Uterus (tissue), 2 donors: Measurements from ENCODE around the gene TANGO6.

Experiments used
- CTCF ChIP-seq, 4 experiments: fragments of 200-600 bp in 2 of 4; fragments of 450-650 bp in 2 of 4; sonication (generic) in 2 of 4; IDR thresholded peaks; one replicate each; pipeline ENCODE4 v1.5.1; 2016 to 2019; ENCODE audit warnings: antibody characterized with exemption in 4 of 4, mild to moderate bottlenecking in 2 of 4, moderate library complexity in 1 of 4
- POLR2A ChIP-seq, 2 donors: fragments of 450-650 bp; IDR thresholded peaks; one replicate each; pipeline ENCODE4 v1.6.1; 2016; ENCODE audit warnings: antibody characterized with exemption in 2 of 2, mild to moderate bottlenecking in 1 of 2, moderate library complexity in 1 of 2

GRCh38 chr16:69049146-69049545 lies 205.8 kb downstream of the TANGO6 start:
- TF ChIP-seq CTCF (IDR thresholded peaks at IDR 0.05) (no peak), POLR2A (IDR thresholded peaks at IDR 0.05) (no peak)
